ENCODE measurements around the gene SIGLEC7. TPM values are rescaled to one million over a fixed set of nuclear protein-coding genes. Genes with fewer than 3 reads are reported as not detected.
"Not testable (repeated sequence)": the region's sequence is repeated elsewhere in the genome, so short reads cannot be mapped to it uniquely, and the experiment has no call there.

SIGLEC7 gene
- total RNA-seq, 1 donor from 2014 or later: not detected

GRCh38 chr19:51169283-51169918 lies 27.3 kb downstream of the SIGLEC7 start:
- not testable (repeated sequence) for H3K27me3 ChIP-seq (ENCODE audit: control insufficient read depth, insufficient read depth, low read length); H3K4me3 ChIP-seq (ENCODE audit: low read depth, low read length); H3K36me3 ChIP-seq (ENCODE audit: control insufficient read depth, insufficient read depth, low read length)
- DNase-seq (ENCODE audit: low read depth): peak; percentile 1
- peak; percentile 65 for TF ChIP-seq CTCF (IDR thresholded peaks at IDR 0.05; ENCODE audit: insufficient read depth, low read length, poor library complexity, severe bottlenecking)

GRCh38 chr19:51172223-51172622 lies 30.1 kb downstream of the SIGLEC7 start:
- TF ChIP-seq CTCF (IDR thresholded peaks at IDR 0.05; ENCODE audit: insufficient read depth, low read length, poor library complexity, severe bottlenecking): no peak
- H3K4me3 ChIP-seq (ENCODE audit: low read depth, low read length): no peak overlapping the region
- H3K27me3 ChIP-seq (ENCODE audit: control insufficient read depth, insufficient read depth, low read length): no peaks in the 10 kb centered on the region
- no peaks in the 10 kb centered on the region for H3K36me3 ChIP-seq (ENCODE audit: control insufficient read depth, insufficient read depth, low read length)
- no peak for DNase-seq (ENCODE audit: low read depth)

GRCh38 chr19:51173681-51174080 lies 31.6 kb downstream of the SIGLEC7 start:
- no peaks in the 10 kb centered on the region for H3K36me3 ChIP-seq (ENCODE audit: control insufficient read depth, insufficient read depth, low read length)
- no peak for DNase-seq (ENCODE audit: low read depth)
- H3K4me3 ChIP-seq (ENCODE audit: low read depth, low read length): no peak overlapping the region
- H3K27me3 ChIP-seq (ENCODE audit: control insufficient read depth, insufficient read depth, low read length): no peaks in the 10 kb centered on the region
- TF ChIP-seq CTCF (IDR thresholded peaks at IDR 0.05; ENCODE audit: insufficient read depth, low read length, poor library complexity, severe bottlenecking): no peak

GRCh38 chr19:51179256-51179655 lies 37.2 kb downstream of the SIGLEC7 start:
- Histone ChIP-seq H3K27me3 (ENCODE audit: control insufficient read depth, insufficient read depth, low read length) (no peaks in the 10 kb centered on the region), H3K36me3 (ENCODE audit: control insufficient read depth, insufficient read depth, low read length) (no peaks in the 10 kb centered on the region), H3K4me3 (ENCODE audit: low read depth, low read length) (no peak overlapping the region)
- no peak for DNase-seq (ENCODE audit: low read depth)
- TF ChIP-seq CTCF (IDR thresholded peaks at IDR 0.05; ENCODE audit: insufficient read depth, low read length, poor library complexity, severe bottlenecking): no peak

- H3K36me3 ChIP-seq (ENCODE audit: control insufficient read depth, insufficient read depth, low read length): no peaks in the 10 kb centered on the region
- no peak overlapping the region for H3K4me3 ChIP-seq (ENCODE audit: low read depth, low read length)
- TF ChIP-seq CTCF (IDR thresholded peaks at IDR 0.05; ENCODE audit: insufficient read depth, low read length, poor library complexity, severe bottlenecking): no peak
- H3K27me3 ChIP-seq (ENCODE audit: control insufficient read depth, insufficient read depth, low read length): no peaks in the 10 kb centered on the region
- DNase-seq (ENCODE audit: low read depth): no peak
Observed at GRCh38 chr19:51181377-51181912, 39.3 kb downstream of the SIGLEC7 start.

- no peaks in the 10 kb centered on the region for H3K36me3 ChIP-seq (ENCODE audit: control insufficient read depth, insufficient read depth, low read length)
- no peak overlapping the region for H3K4me3 ChIP-seq (ENCODE audit: low read depth, low read length)
- no peaks in the 10 kb centered on the region for H3K27me3 ChIP-seq (ENCODE audit: control insufficient read depth, insufficient read depth, low read length)
- no peak for DNase-seq (ENCODE audit: low read depth)
- no peak for TF ChIP-seq CTCF (IDR thresholded peaks at IDR 0.05; ENCODE audit: insufficient read depth, low read length, poor library complexity, severe bottlenecking)
Observed at GRCh38 chr19:51181913-51182419, 39.9 kb downstream of the SIGLEC7 start.
